ENCODE results near the gene PON2. TPM values are rescaled to one million over a fixed set of nuclear protein-coding genes. Genes with fewer than 3 reads are reported as not detected.

Gene PON2
- total RNA-seq, 1 experiment from 2014 or later: 44.0 TPM

- Histone ChIP-seq H3K79me2 (ENCODE audit: insufficient read depth, low read length) (no peaks in the 10 kb centered on the region), H3K27me3 (ENCODE audit: insufficient read depth, low read length) (no peaks in the 10 kb centered on the region), H3K4me3 (replicated peaks in 1 of 2; ENCODE audit: low read depth in 1 of 2, low read length in 2 of 2) (no peak overlapping the region), H3K9ac (ENCODE audit: low read length) (no peak overlapping the region), H4K20me1 (ENCODE audit: insufficient read depth) (no peaks in the 10 kb centered on the region), H3K4me2 (ENCODE audit: low read length) (no peak overlapping the region), H3K9me2 (ENCODE audit: insufficient read depth) (no peaks in the 10 kb centered on the region), H3K36me3 (ENCODE audit: control insufficient read depth in 1 of 2, insufficient read depth in 2 of 2, low read length in 2 of 2) (no peaks in the 10 kb centered on the region), H3K27ac (ENCODE audit: low read depth, low read length) (no peak overlapping the region), H2AFZ (ENCODE audit: low read depth, low read length, poor library complexity, severe bottlenecking) (no peak overlapping the region), H3K4me1 (ENCODE audit: control insufficient read depth in 1 of 2, insufficient read depth in 2 of 2, low read length in 2 of 2) (peaks cover 1 to 2% of the 10 kb centered on the region in 2 experiments; a peak in 3 of 4 replicates), H3K9me3 (ENCODE audit: control insufficient read depth in 1 of 2, insufficient read depth in 1 of 2, low read depth in 1 of 2, low read length in 2 of 2) (no peaks in the 10 kb centered on the region)
- CTCF ChIA-PET: no interaction called here
- ATAC-seq (no peak), DNase-seq (ENCODE audit: low read depth, low spot score) (no peak)
- intact Hi-C loops (cut with micrococcal nuclease): no loop called here
- RAD21 ChIA-PET (ENCODE audit: low non-redundant PET in 1 of 2, low total read pairs in 2 of 2, uncharacterized antibody in 2 of 2, unreplicated experiment in 2 of 2): no interaction called here
- POLR2A ChIA-PET: no interaction called here
- TF ChIP-seq TCF7L2 (IDR thresholded peaks at IDR 0.05; ENCODE audit: borderline replicate concordance, extremely low read depth, insufficient read depth, insufficient read length) (no peak), SP1 (IDR thresholded peaks at IDR 0.05; ENCODE audit: low read depth) (no peak), CTCF (IDR thresholded peaks at IDR 0.05 in 2 of 3, conservative IDR thresholded peaks at IDR 0.05 in 1 of 3; ENCODE audit: borderline replicate concordance in 1 of 3, insufficient read depth in 1 of 3, low read depth in 2 of 3, low read length in 2 of 3) (no peak), POLR2AphosphoS5 (IDR thresholded peaks at IDR 0.05; ENCODE audit: low read depth, low read length) (no peak), CEBPB (IDR thresholded peaks at IDR 0.05; ENCODE audit: low read depth) (no peak), EZH2phosphoT487 (IDR thresholded peaks at IDR 0.05; ENCODE audit: borderline replicate concordance) (no peak), SIN3A (IDR thresholded peaks at IDR 0.05; ENCODE audit: low read depth) (no peak), FOSL1 (IDR thresholded peaks at IDR 0.05; ENCODE audit: low read depth) (no peak), POLR2A (IDR thresholded peaks at IDR 0.05; ENCODE audit: borderline replicate concordance, extremely low read depth, insufficient read depth, insufficient read length) (no peak)
- no TSS peak for BruUV-seq (replicated peaks)
Observed at GRCh38 chr7:95440394-95441038, 5.7 kb upstream of the PON2 start.

All from HCT116 (cell line).